GM12801 (cell line): ENCODE data around the gene EMC8.

Experiments
- TF ChIP-seq, protein P1 (sequence below): IDR thresholded peaks from one replicate; pipeline ENCODE4 v1.5.1; 2011; ENCODE audit warnings: control low read depth; ENCODE audit not compliant: insufficient read length; ENCODE audit errors: extremely low read depth

The EMC8 gene

DNA sequence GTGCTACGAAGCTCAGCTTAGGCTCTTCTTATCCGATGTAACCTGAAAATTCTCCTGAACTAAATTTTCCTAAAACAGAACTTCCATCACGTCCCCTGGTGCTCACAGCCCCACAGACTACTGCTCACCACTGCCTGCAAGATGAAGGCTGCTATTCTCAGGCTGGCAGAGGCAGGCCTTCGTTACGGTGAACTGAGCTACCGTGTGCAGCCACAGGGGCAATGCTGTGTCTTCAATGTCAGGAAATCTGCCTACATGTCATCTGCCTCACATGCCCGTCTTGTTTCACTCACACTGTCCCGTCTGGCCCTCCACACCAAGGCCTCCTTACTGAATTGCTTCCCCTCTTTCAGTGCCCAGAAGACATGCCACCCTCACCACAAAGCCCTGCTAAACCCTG is 15.9 kb downstream of the EMC8 start:
- TF ChIP-seq, protein P1, sequence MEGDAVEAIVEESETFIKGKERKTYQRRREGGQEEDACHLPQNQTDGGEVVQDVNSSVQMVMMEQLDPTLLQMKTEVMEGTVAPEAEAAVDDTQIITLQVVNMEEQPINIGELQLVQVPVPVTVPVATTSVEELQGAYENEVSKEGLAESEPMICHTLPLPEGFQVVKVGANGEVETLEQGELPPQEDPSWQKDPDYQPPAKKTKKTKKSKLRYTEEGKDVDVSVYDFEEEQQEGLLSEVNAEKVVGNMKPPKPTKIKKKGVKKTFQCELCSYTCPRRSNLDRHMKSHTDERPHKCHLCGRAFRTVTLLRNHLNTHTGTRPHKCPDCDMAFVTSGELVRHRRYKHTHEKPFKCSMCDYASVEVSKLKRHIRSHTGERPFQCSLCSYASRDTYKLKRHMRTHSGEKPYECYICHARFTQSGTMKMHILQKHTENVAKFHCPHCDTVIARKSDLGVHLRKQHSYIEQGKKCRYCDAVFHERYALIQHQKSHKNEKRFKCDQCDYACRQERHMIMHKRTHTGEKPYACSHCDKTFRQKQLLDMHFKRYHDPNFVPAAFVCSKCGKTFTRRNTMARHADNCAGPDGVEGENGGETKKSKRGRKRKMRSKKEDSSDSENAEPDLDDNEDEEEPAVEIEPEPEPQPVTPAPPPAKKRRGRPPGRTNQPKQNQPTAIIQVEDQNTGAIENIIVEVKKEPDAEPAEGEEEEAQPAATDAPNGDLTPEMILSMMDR, result no peak

DNA sequence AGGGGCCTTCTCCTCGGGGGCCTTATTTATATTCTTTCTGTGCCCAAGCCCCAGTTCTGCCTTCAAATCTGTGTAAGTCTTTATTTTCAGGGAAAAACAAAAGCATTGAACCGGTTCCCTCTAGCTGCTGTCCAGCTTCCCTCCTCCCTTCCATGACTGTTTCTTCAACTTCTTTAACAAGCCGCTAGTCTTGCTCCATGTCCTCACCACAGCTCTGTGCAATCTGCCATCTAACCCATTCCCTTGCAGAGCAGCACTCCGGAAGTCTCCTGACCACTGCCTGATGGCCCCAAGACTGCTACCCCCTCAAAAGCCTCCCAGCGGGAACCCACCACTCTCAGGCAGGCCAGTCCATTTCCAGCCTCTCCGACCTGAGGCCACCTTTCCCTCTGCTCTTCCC is 16.9 kb downstream of the EMC8 start:
- TF ChIP-seq, protein P1, result no peak

DNA sequence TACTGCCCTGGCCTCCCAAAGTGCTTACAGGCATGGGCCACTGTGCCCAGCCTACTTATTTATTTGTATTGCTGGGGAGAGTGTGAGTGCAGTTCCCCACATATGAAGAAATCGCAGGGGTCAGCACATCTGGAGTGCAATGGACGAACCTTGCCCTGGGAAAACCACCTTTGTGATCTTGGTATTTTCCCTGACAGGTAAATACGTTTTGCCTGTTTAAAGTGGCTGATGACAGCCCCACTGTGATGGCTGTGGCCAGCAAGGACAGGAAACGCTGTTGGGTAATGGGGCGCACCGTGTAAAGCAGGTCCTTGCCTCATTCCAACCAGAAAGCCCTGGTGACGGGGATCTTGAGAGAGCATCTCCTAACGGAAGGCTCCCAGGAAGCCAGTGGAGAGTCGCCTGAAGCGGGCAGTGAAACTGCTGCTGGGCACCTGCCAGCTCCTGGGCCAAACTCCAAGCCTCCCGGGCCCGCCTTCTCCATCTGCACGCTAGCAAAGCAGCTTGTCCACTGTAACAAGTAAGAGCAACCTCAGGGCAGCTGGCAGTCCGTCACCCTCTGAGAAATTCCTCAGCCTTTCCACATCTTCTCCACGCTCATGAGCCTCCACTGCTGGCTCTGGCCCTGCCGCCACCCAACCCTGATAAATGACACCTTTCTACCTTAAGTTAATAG is 17.5 kb downstream of the EMC8 start:
- TF ChIP-seq, protein P1, result no peak

DNA sequence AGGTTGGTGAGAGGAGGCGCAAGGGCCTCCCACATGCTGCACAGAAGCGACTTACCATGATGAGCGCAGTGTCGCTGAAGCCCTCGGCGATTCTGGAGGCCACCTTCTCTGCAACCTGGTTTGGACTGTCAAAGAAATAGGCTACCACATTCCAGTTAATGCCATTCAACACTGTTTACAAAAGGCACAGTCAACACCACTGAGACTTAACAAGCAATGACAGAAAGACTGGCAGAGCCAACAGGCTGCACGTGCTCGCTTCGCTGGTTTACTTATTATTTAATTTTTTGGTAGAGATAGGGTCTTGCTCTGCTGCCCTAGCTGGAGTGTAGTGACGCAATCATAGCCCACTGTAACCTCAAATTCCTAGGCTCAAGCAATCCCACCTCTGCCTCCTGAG is 18.2 kb downstream of the EMC8 start:
- TF ChIP-seq, protein P1, result no peak

DNA sequence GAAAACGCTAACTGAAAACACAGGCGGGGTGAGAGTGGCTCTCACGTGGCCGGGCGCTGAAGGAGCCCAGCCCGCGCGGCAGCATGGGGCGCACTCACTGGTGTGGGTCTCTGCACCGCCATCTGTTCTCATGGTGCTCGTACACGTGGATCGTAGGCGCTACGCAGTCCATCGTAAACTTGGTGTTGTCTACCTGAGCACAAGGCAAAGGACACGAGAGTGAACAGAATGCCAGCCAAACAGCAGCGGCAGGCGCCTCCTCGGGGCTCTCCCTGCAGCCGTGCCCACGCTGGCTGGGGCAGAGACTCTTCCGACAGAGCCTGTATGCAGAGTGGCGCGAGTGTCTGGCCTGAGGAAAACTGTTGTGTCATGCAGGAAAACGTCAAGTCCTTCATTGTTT is 19.1 kb downstream of the EMC8 start:
- TF ChIP-seq, protein P1, result no peak

DNA sequence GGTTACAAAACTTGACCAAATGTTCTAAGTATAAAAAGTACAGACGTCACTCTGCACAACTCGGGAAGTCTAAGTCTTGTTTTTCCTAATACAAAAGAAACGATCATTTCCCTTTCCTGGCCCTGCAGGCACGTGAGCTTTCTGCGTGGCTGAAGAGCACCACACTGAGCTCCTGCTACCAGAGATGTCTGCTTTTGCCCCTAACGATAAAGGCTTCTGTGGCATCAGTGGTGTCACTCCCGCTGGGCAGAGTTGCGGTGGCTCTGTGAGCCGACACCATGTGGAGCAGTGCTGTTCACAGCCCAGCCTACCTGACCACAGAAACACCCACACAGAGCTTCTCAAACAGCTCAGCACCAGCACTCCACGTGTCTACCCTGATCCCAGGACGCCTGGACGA is 20.5 kb downstream of the EMC8 start:
- TF ChIP-seq, protein P1, result no peak

DNA sequence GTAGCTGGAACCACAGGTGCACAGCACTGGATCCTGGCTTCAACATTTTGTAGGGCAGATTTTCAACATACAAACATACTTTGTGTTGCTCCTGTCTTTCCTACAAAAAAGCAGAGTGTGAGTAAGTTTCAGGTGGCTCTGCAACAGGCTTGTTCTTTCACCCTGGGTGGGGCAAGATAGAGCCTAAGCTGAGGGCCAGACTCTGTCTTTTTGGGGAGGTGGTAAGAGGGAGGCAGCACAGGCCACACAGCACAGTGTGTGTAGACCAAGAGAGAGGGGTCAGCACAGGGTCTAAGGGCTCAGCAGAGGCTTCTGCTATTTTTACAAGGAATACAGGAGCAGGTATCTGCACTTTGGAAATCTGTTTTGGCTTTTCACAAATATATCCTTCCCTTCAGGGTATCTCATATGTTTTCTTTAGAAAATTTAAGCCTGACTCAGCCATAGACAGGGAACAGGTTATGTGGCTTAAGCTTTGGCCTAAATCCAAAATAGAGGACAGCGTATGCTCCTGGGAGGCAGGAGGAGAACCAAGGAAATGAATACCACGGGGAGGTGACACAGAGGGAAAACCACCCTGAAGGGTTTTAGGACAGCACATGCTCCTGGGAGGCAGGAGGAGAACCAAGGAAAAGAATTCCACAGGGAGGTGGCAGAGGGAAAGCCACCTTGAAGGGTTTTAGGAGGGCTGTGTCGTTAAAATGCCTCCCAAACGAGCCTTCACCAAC is 21.6 kb downstream of the EMC8 start:
- TF ChIP-seq, protein P1, result no peak
